DMS153 treated with DMSO at 0.1 percent for 48 hours (cell line): ENCODE measurements around the gene FOXO3.
A peak's percentile ranks its signal among the peaks of the same experiment; 100 is the strongest.
"Not testable (repeated sequence)": the region's sequence is repeated elsewhere in the genome, so short reads cannot be mapped to it uniquely, and the experiment has no call there.

Experiments
- DNase-seq: peaks from one replicate; lab custom pipeline; 2025; ENCODE audit not compliant: unreplicated experiment; lab: John Stamatoyannopoulos, UW

FOXO3 gene

GRCh38 chr6:108658174-108658573 lies 97.5 kb downstream of the FOXO3 start:
- no peak for DNase-seq

GRCh38 chr6:108658785-108659184 lies 98.1 kb downstream of the FOXO3 start:
- not testable (repeated sequence) for DNase-seq

GRCh38 chr6:108660251-108660650 lies 99.5 kb downstream of the FOXO3 start:
- no peak for DNase-seq

GRCh38 chr6:108661430-108661829 lies 100.7 kb downstream of the FOXO3 start:
- no peak for DNase-seq

GRCh38 chr6:108661982-108662381 lies 101.3 kb downstream of the FOXO3 start:
- no peak for DNase-seq

- no peak for DNase-seq
These were observed 102.0 kb downstream of the FOXO3 start for GRCh38 chr6:108662702-108663101.

GRCh38 chr6:108663494-108664064 lies 102.9 kb downstream of the FOXO3 start:
- DNase-seq = not testable (repeated sequence)

GRCh38 chr6:108665495-108666196 lies 104.9 kb downstream of the FOXO3 start:
- DNase-seq = no peak

- no peak for DNase-seq
These were observed 106.0 kb downstream of the FOXO3 start for GRCh38 chr6:108666656-108667260.

- DNase-seq = no peak
These were observed 107.3 kb downstream of the FOXO3 start for GRCh38 chr6:108667993-108668392.

- DNase-seq = no peak
These were observed 109.0 kb downstream of the FOXO3 start for GRCh38 chr6:108669673-108670072.

- no peak for DNase-seq
These were observed 110.5 kb downstream of the FOXO3 start for GRCh38 chr6:108671175-108671574.

- DNase-seq = no peak
These were observed 111.1 kb downstream of the FOXO3 start for GRCh38 chr6:108671790-108672189.

- no peak for DNase-seq
These were observed 111.9 kb downstream of the FOXO3 start for GRCh38 chr6:108672641-108673040.

- no peak for DNase-seq
These were observed 112.4 kb downstream of the FOXO3 start for GRCh38 chr6:108673153-108673552.

- DNase-seq = no peak
These were observed 112.9 kb downstream of the FOXO3 start for GRCh38 chr6:108673602-108674001.

- no peak for DNase-seq
These were observed 114.8 kb downstream of the FOXO3 start for GRCh38 chr6:108675226-108676200.

GRCh38 chr6:108676555-108676954 lies 115.8 kb downstream of the FOXO3 start:
- DNase-seq = peak; percentile 14

- DNase-seq = no peak
These were observed 116.6 kb downstream of the FOXO3 start for GRCh38 chr6:108677357-108677756.

- DNase-seq = no peak
These were observed 117.2 kb downstream of the FOXO3 start for GRCh38 chr6:108677894-108678293.

- DNase-seq = not testable (repeated sequence)
These were observed 119.6 kb downstream of the FOXO3 start for GRCh38 chr6:108680314-108680713.
